Measurements from ENCODE around the gene OR4C45. TPM values are rescaled to one million over a fixed set of nuclear protein-coding genes. Genes with fewer than 3 reads are reported as not detected.

OR4C45 gene
- total RNA-seq, 2 donors from 2014 or later: not detected

- intact Hi-C loops (cut with DNase I): no loop called here
- Histone ChIP-seq H3K4me1 (no peaks in the 10 kb centered on the region), H3K4me3 (no peak overlapping the region), H3K36me3 (replicated peaks in 1 of 2; ENCODE audit: insufficient read depth in 1 of 2, low read depth in 2 of 2) (no peaks in the 10 kb centered on the region), H3K27ac (no peak overlapping the region), H3K27me3 (no peaks in the 10 kb centered on the region), H3K9me3 (peaks cover 0 to 40% (median 0%) of the 10 kb centered on the region in 3 donors)
- 72 to 79% methylated on average over 10 of the region's 10 CpGs for WGBS, 2 donors
- TF ChIP-seq POLR2A (IDR thresholded peaks at IDR 0.05) (no peak), CTCF (IDR thresholded peaks at IDR 0.05) (no peak)
- DNase-seq (no peak), ATAC-seq (no peak)
Observed at GRCh38 chr11:50073113-50074105, 40.7 kb downstream of the OR4C45 start.

- TF ChIP-seq CTCF (IDR thresholded peaks at IDR 0.05): no peak
- TF ChIP-seq POLR2A (IDR thresholded peaks at IDR 0.05): no peak
- no peak for ATAC-seq
- no peaks in the 10 kb centered on the region for H3K36me3 ChIP-seq (replicated peaks in 1 of 2; ENCODE audit: insufficient read depth in 1 of 2, low read depth in 2 of 2)
- no peak overlapping the region for H3K27ac ChIP-seq
- WGBS, 2 donors: 82 to 83% methylated on average over 5 to 6 of the region's 6 CpGs
- peaks cover 0 to 40% (median 0%) of the 10 kb centered on the region in 3 donors for H3K9me3 ChIP-seq
- no peaks in the 10 kb centered on the region for H3K4me1 ChIP-seq
- no peak for DNase-seq
- intact Hi-C loops (cut with DNase I): no loop called here
- H3K27me3 ChIP-seq: no peaks in the 10 kb centered on the region
- no peak overlapping the region for H3K4me3 ChIP-seq
Observed at GRCh38 chr11:50074161-50074560, 41.5 kb downstream of the OR4C45 start.

GRCh38 chr11:50075856-50076255 is 43.2 kb downstream of the OR4C45 start:
- Histone ChIP-seq H3K4me1 (no peaks in the 10 kb centered on the region), H3K27me3 (no peaks in the 10 kb centered on the region), H3K9me3 (peaks cover 0 to 40% (median 0%) of the 10 kb centered on the region in 3 donors), H3K36me3 (replicated peaks in 1 of 2; ENCODE audit: insufficient read depth in 1 of 2, low read depth in 2 of 2) (no peaks in the 10 kb centered on the region), H3K4me3 (no peak overlapping the region), H3K27ac (no peak overlapping the region)
- ATAC-seq: no peak
- intact Hi-C loops (cut with DNase I): no loop called here
- TF ChIP-seq CTCF (IDR thresholded peaks at IDR 0.05) (no peak), POLR2A (IDR thresholded peaks at IDR 0.05) (no peak)
- DNase-seq: no peak
- 63 to 70% methylated on average over 4 of the region's 4 CpGs for WGBS, 2 donors

- no peak for TF ChIP-seq CTCF (IDR thresholded peaks at IDR 0.05)
- TF ChIP-seq POLR2A (IDR thresholded peaks at IDR 0.05): no peak
- H3K9me3 ChIP-seq: peaks cover 0 to 33% (median 0%) of the 10 kb centered on the region in 3 donors
- no peaks in the 10 kb centered on the region for H3K4me1 ChIP-seq
- DNase-seq (no peak), ATAC-seq (no peak)
- H3K27me3 ChIP-seq: no peaks in the 10 kb centered on the region
- H3K36me3 ChIP-seq (replicated peaks in 1 of 2; ENCODE audit: insufficient read depth in 1 of 2, low read depth in 2 of 2): no peaks in the 10 kb centered on the region
- no peak overlapping the region for H3K27ac ChIP-seq
- intact Hi-C loops (cut with DNase I): no loop called here
- WGBS, 2 donors: 63 to 78% methylated on average over 4 to 5 of the region's 5 CpGs
- no peak overlapping the region for H3K4me3 ChIP-seq
Observed at GRCh38 chr11:50077526-50077925, 44.9 kb downstream of the OR4C45 start.
